ENCODE data around the gene MAFF. TPM values are rescaled to one million over a fixed set of nuclear protein-coding genes. Genes with fewer than 3 reads are reported as not detected.

Gene MAFF
- polyA plus RNA-seq, 6 donors from 2014 or later, result 1.0 to 2.9 (median 1.6) TPM; not detected in 1

DNA sequence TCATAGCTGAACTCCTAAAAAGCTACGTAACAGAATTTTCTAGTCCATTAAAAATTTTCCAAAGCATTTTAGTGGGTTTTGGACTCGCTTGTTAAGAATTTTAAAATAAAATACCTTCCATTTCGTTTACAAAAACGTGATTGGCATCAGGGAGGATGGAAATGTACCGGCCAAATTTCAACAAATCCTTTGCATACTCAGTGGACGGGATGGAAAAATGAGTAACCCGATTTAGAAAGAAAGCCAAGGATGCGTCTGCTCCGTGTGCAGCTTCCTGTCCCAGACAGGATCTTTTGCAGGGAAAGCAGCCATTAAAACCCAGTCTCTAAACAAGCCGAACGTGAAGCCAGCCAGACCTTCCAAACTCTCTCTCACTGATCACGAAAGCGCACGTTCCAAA lies 55.4 kb downstream of the MAFF start:
- Mint-ChIP-seq H3K4me1 (peaks cover 10 to 20% (median 12%) of the 10 kb centered on the region in 3 donors), H3K36me3 (no peaks in the 10 kb centered on the region), H3K27ac (no peak overlapping the region), H3K4me3 (no peak overlapping the region), H3K27me3 (no peaks in the 10 kb centered on the region), H3K9me3 (peaks cover 0 to 1% (median 0%) of the 10 kb centered on the region in 7 donors)
- ATAC-seq (ENCODE audit: low read depth in 2 of 2) (no peak), DNase-seq (no peak)

- DNase-seq (no peak), ATAC-seq (ENCODE audit: low read depth in 2 of 2) (no peak)
- H3K27ac Mint-ChIP-seq, result no peak overlapping the region
- H3K4me1 Mint-ChIP-seq, result peaks cover 10 to 23% (median 15%) of the 10 kb centered on the region in 3 donors
- peaks cover 0 to 1% (median 0%) of the 10 kb centered on the region in 7 donors for H3K9me3 Mint-ChIP-seq
- H3K4me3 Mint-ChIP-seq, result no peak overlapping the region
- H3K36me3 Mint-ChIP-seq, result no peaks in the 10 kb centered on the region
- H3K27me3 Mint-ChIP-seq, result no peaks in the 10 kb centered on the region
Observed at GRCh38 chr22:38257650-38258250, 56.0 kb downstream of the MAFF start.

- Mint-ChIP-seq H3K27ac (peak overlapping the region in 1 of 6 donors; percentile 21), H3K4me3 (peak overlapping the region in 1 of 8 donors; percentile 5)
- ATAC-seq (ENCODE audit: low read depth in 2 of 2), result no peak
Observed at GRCh38 chr22:38258895-38259294, 57.1 kb downstream of the MAFF start.

GRCh38 chr22:38259370-38259769 lies 57.6 kb downstream of the MAFF start:
- ATAC-seq (ENCODE audit: low read depth in 2 of 2), result no peak
- Mint-ChIP-seq H3K36me3 (no peaks in the 10 kb centered on the region), H3K9me3 (peaks cover 0 to 1% (median 0%) of the 10 kb centered on the region in 7 donors), H3K4me1 (peaks cover 15 to 29% (median 15%) of the 10 kb centered on the region in 3 donors), H3K27me3 (no peaks in the 10 kb centered on the region), H3K27ac (peak overlapping the region in 1 of 6 donors; percentile 21), H3K4me3 (peak overlapping the region in 2 of 8 donors; percentile 5 to 25)
- DNase-seq, result no peak

More at GRCh38 chr22:38258895-38259294, 57.1 kb downstream of the MAFF start:
- H3K27me3 Mint-ChIP-seq, result no peaks in the 10 kb centered on the region
- no peak for DNase-seq
- peaks cover 14 to 29% (median 15%) of the 10 kb centered on the region in 3 donors for H3K4me1 Mint-ChIP-seq
- H3K9me3 Mint-ChIP-seq, result peaks cover 0 to 1% (median 0%) of the 10 kb centered on the region in 7 donors
- H3K36me3 Mint-ChIP-seq, result no peaks in the 10 kb centered on the region

- Mint-ChIP-seq H3K27ac (peak overlapping the region in 3 of 6 donors; percentile 27 to 61 (median 42)), H3K36me3 (no peaks in the 10 kb centered on the region), H3K9me3 (peaks cover 0 to 1% (median 0%) of the 10 kb centered on the region in 7 donors), H3K4me3 (peak overlapping the region in 2 of 8 donors; percentile 37 to 41), H3K27me3 (no peaks in the 10 kb centered on the region), H3K4me1 (peaks cover 15 to 29% (median 20%) of the 10 kb centered on the region in 3 donors)
- DNase-seq, result no peak
- peak; percentile 14 to 17 for ATAC-seq (ENCODE audit: low read depth in 2 of 2)
Observed at GRCh38 chr22:38260761-38261681, 59.2 kb downstream of the MAFF start.

GRCh38 chr22:38262051-38262795 lies 60.4 kb downstream of the MAFF start:
- H3K27me3 Mint-ChIP-seq, result no peaks in the 10 kb centered on the region
- DNase-seq (peak; percentile 16), ATAC-seq (ENCODE audit: low read depth in 2 of 2) (peak; percentile 22 to 43)
- peaks cover 0 to 1% (median 0%) of the 10 kb centered on the region in 7 donors for H3K9me3 Mint-ChIP-seq
- H3K4me3 Mint-ChIP-seq, result no peak overlapping the region
- H3K27ac Mint-ChIP-seq, result peak overlapping the region in 5 of 6 donors; percentile 19 to 68 (median 61)
- peaks cover 15 to 25% (median 16%) of the 10 kb centered on the region in 3 donors for H3K4me1 Mint-ChIP-seq
- H3K36me3 Mint-ChIP-seq, result no peaks in the 10 kb centered on the region

GRCh38 chr22:38264322-38264843 lies 62.6 kb downstream of the MAFF start:
- Mint-ChIP-seq H3K4me1 (peaks cover 20 to 38% (median 29%) of the 10 kb centered on the region in 3 donors), H3K36me3 (no peaks in the 10 kb centered on the region), H3K9me3 (peaks cover 0 to 1% (median 0%) of the 10 kb centered on the region in 7 donors), H3K4me3 (no peak overlapping the region), H3K27ac (no peak overlapping the region), H3K27me3 (no peaks in the 10 kb centered on the region)
- ATAC-seq (ENCODE audit: low read depth in 2 of 2) (no peak), DNase-seq (no peak)

Other genes with a start within 250 kb of the MAFF start
- not detected for gene C22orf23, start 248.4 kb upstream of the MAFF start, polyA plus RNA-seq (ENCODE audit: low read depth in 6 of 6)
- gene POLR2F, start 248.3 kb upstream of the MAFF start, polyA plus RNA-seq (ENCODE audit: low read depth in 6 of 6), result 100 to 1,000 TPM; 113 to 131 (median 123) TPM
- gene SOX10, start 217.4 kb upstream of the MAFF start, polyA plus RNA-seq (ENCODE audit: low read depth in 6 of 6), result not detected
- 1 to 10 TPM; 2.6 to 9.7 (median 9.3) TPM for gene PICK1, start 144.6 kb upstream of the MAFF start, polyA plus RNA-seq (ENCODE audit: low read depth in 6 of 6)
- gene SLC16A8, start 117.8 kb upstream of the MAFF start, polyA plus RNA-seq (ENCODE audit: low read depth in 6 of 6), result not detected
- not detected for gene BAIAP2L2, start 91.3 kb upstream of the MAFF start, polyA plus RNA-seq (ENCODE audit: low read depth in 6 of 6)
- gene PLA2G6, start 20.2 kb upstream of the MAFF start, polyA plus RNA-seq (ENCODE audit: low read depth in 6 of 6), result 1 to 10 TPM in 5 of 6 donors, not detected in 1; 2.7 to 7.6 (median 3.9) TPM
- gene TMEM184B, start 71.0 kb downstream of the MAFF start, polyA plus RNA-seq (ENCODE audit: low read depth in 6 of 6), result 1 to 10 TPM in 5 of 6 donors, not detected in 1; 1.8 to 5.9 (median 4.1) TPM
- gene CSNK1E, start 115.4 kb downstream of the MAFF start, polyA plus RNA-seq (ENCODE audit: low read depth in 6 of 6), result 10 to 100 TPM in 3 of 6 donors, 1 to 10 TPM in 3; 5.8 to 19.6 (median 10.0) TPM

Data from naive B cell (primary cell).